ENCODE data around the gene ZNF90. TPM values are rescaled to one million over a fixed set of nuclear protein-coding genes. Genes with fewer than 3 reads are reported as not detected.
A peak's percentile ranks its signal among the peaks of the same experiment; 100 is the strongest.
"Not testable (repeated sequence)": the region's sequence is repeated elsewhere in the genome, so short reads cannot be mapped to it uniquely, and the experiment has no call there.

Gene ZNF90
- total and polyA plus RNA-seq, 2 donors from 2014 or later = 2.3 to 4.7 TPM

GRCh38 chr19:20038358-20039202 lies 39.2 kb upstream of the ZNF90 start:
- Histone ChIP-seq H3K9me3 (ENCODE audit: control insufficient read depth in 2 of 3, insufficient read depth in 1 of 3, low read length in 3 of 3) (no peaks in the 10 kb centered on the region), H3K27ac (ENCODE audit: low read depth in 2 of 2, low read length in 2 of 2) (no peak overlapping the region), H3K4me3 (ENCODE audit: low read length in 3 of 3) (peak overlapping the region; percentile 82 to 97 (median 91)), H3K36me3 (ENCODE audit: control insufficient read depth in 2 of 3, insufficient read depth in 3 of 3, low read length in 3 of 3) (no peaks in the 10 kb centered on the region), H3K27me3 (ENCODE audit: control insufficient read depth, insufficient read depth, low read length) (no peaks in the 10 kb centered on the region), H3K4me1 (ENCODE audit: control insufficient read depth in 2 of 3, insufficient read depth in 2 of 3, low read depth in 1 of 3, low read length in 3 of 3) (peaks cover 0 to 2% (median 0%) of the 10 kb centered on the region in 3 donors), H3K9ac (ENCODE audit: low read length in 3 of 3) (peak overlapping the region in 2 of 3 donors; percentile 77 to 93)
- DNase-seq (no peak), FAIRE-seq (no peak)
- intact Hi-C loops (cut with DNase I) = no loop called here
- TF ChIP-seq CTCF (IDR thresholded peaks at IDR 0.05; ENCODE audit: borderline replicate concordance, extremely low read depth, insufficient read depth) = no peak

GRCh38 chr19:20039203-20039723 lies 38.5 kb upstream of the ZNF90 start, which contains the start of gene ZNF682:
Gene ZNF682, minus strand, starts transcription at chr19:20039505. Its CDS starts 160 bp downstream, at chr19:20039345.
- no peaks in the 10 kb centered on the region for H3K27me3 ChIP-seq (ENCODE audit: control insufficient read depth, insufficient read depth, low read length)
- H3K9me3 ChIP-seq (ENCODE audit: control insufficient read depth in 2 of 3, insufficient read depth in 1 of 3, low read length in 3 of 3) = no peaks in the 10 kb centered on the region
- intact Hi-C loops (cut with DNase I) = no loop called here
- peak within 1 kb of the TSS; percentile 5 to 93 (median 77) for H3K9ac ChIP-seq (ENCODE audit: low read length in 3 of 3)
- H3K4me1 ChIP-seq (ENCODE audit: control insufficient read depth in 2 of 3, insufficient read depth in 2 of 3, low read depth in 1 of 3, low read length in 3 of 3) = peaks cover 0 to 2% (median 0%) of the 10 kb centered on the region in 3 donors
- DNase-seq (peak; percentile 98 to 99 (median 98)), FAIRE-seq (peak; percentile 95)
- no peak for TF ChIP-seq CTCF (IDR thresholded peaks at IDR 0.05; ENCODE audit: borderline replicate concordance, extremely low read depth, insufficient read depth)
- peak within 1 kb of the TSS in 1 of 2 donors; percentile 60 for H3K27ac ChIP-seq (ENCODE audit: low read depth in 2 of 2, low read length in 2 of 2)
- no peaks in the 10 kb centered on the region for H3K36me3 ChIP-seq (ENCODE audit: control insufficient read depth in 2 of 3, insufficient read depth in 3 of 3, low read length in 3 of 3)
- H3K4me3 ChIP-seq (ENCODE audit: low read length in 3 of 3) = peak within 1 kb of the TSS; percentile 82 to 97 (median 91)

GRCh38 chr19:20044663-20045062 lies 33.1 kb upstream of the ZNF90 start:
- DNase-seq = no peak
- intact Hi-C loops (cut with DNase I) = no loop called here

GRCh38 chr19:20045742-20046141 lies 32.1 kb upstream of the ZNF90 start:
- H3K36me3 ChIP-seq (ENCODE audit: control insufficient read depth in 2 of 3, insufficient read depth in 3 of 3, low read length in 3 of 3); H3K4me3 ChIP-seq (ENCODE audit: low read length in 3 of 3); FAIRE-seq; H3K27me3 ChIP-seq (ENCODE audit: control insufficient read depth, insufficient read depth, low read length); H3K9me3 ChIP-seq (ENCODE audit: control insufficient read depth in 2 of 3, insufficient read depth in 1 of 3, low read length in 3 of 3); H3K27ac ChIP-seq (ENCODE audit: low read depth in 2 of 2, low read length in 2 of 2); DNase-seq; H3K4me1 ChIP-seq (ENCODE audit: control insufficient read depth in 2 of 3, insufficient read depth in 2 of 3, low read depth in 1 of 3, low read length in 3 of 3); H3K9ac ChIP-seq (ENCODE audit: low read length in 3 of 3); intact Hi-C loops (cut with DNase I): not testable (repeated sequence)

More at GRCh38 chr19:20044663-20045062, 33.1 kb upstream of the ZNF90 start:
- Histone ChIP-seq H3K36me3 (ENCODE audit: control insufficient read depth in 2 of 3, insufficient read depth in 3 of 3, low read length in 3 of 3) (no peaks in the 10 kb centered on the region), H3K4me3 (ENCODE audit: low read length in 3 of 3) (no peak overlapping the region), H3K4me1 (ENCODE audit: control insufficient read depth in 2 of 3, insufficient read depth in 2 of 3, low read depth in 1 of 3, low read length in 3 of 3) (no peaks in the 10 kb centered on the region), H3K27me3 (ENCODE audit: control insufficient read depth, insufficient read depth, low read length) (no peaks in the 10 kb centered on the region), H3K27ac (ENCODE audit: low read depth in 2 of 2, low read length in 2 of 2) (no peak overlapping the region), H3K9me3 (ENCODE audit: control insufficient read depth in 2 of 3, insufficient read depth in 1 of 3, low read length in 3 of 3) (no peaks in the 10 kb centered on the region), H3K9ac (ENCODE audit: low read length in 3 of 3) (no peak overlapping the region)
- no peak for TF ChIP-seq CTCF (IDR thresholded peaks at IDR 0.05; ENCODE audit: borderline replicate concordance, extremely low read depth, insufficient read depth)
- FAIRE-seq = no peak
